Body of pancreas (tissue), 4 donors: Measurements from ENCODE around the gene DYNC1LI1.

ENCODE experiments used
- POLR2A ChIP-seq, 3 donors: fragments of 450-650 bp; IDR thresholded peaks; one replicate each; pipeline ENCODE4 v1.6.1; 2016; ENCODE audit warnings: antibody characterized with exemption in 3 of 3, mild to moderate bottlenecking in 2 of 3
- TF ChIP-seq, protein P1 (sequence below), 7 experiments: fragments of 450-650 bp in 4 of 7; fragments of 200-600 bp in 3 of 7; sonication (generic) in 3 of 7; IDR thresholded peaks; one replicate each; pipeline ENCODE4 v1.5.1; 2016 to 2019; ENCODE audit warnings: antibody characterized with exemption in 7 of 7

DNA sequence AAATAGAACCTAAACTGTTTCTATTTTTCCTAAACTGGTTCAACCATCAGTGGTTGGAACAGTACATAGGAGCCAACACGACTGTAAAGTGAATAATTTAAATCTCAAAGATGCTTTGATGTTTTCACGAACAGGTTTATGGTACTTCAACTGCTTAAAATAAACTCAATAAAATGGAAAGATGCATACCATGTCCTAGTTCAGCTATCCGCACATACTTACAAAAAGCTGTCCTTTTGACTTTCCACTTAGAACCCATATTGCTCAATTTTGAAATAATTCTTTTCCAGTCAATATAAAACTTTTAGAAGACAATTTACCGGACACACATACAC, 68.9 kb downstream of the DYNC1LI1 start:
- no peak for TF ChIP-seq POLR2A (IDR thresholded peaks at IDR 0.05)
- TF ChIP-seq, protein P1, sequence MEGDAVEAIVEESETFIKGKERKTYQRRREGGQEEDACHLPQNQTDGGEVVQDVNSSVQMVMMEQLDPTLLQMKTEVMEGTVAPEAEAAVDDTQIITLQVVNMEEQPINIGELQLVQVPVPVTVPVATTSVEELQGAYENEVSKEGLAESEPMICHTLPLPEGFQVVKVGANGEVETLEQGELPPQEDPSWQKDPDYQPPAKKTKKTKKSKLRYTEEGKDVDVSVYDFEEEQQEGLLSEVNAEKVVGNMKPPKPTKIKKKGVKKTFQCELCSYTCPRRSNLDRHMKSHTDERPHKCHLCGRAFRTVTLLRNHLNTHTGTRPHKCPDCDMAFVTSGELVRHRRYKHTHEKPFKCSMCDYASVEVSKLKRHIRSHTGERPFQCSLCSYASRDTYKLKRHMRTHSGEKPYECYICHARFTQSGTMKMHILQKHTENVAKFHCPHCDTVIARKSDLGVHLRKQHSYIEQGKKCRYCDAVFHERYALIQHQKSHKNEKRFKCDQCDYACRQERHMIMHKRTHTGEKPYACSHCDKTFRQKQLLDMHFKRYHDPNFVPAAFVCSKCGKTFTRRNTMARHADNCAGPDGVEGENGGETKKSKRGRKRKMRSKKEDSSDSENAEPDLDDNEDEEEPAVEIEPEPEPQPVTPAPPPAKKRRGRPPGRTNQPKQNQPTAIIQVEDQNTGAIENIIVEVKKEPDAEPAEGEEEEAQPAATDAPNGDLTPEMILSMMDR (IDR thresholded peaks at IDR 0.05), result no peak
